ENCODE data around the gene RBM44.
A peak's percentile ranks its signal among the peaks of the same experiment; 100 is the strongest.

DNA sequence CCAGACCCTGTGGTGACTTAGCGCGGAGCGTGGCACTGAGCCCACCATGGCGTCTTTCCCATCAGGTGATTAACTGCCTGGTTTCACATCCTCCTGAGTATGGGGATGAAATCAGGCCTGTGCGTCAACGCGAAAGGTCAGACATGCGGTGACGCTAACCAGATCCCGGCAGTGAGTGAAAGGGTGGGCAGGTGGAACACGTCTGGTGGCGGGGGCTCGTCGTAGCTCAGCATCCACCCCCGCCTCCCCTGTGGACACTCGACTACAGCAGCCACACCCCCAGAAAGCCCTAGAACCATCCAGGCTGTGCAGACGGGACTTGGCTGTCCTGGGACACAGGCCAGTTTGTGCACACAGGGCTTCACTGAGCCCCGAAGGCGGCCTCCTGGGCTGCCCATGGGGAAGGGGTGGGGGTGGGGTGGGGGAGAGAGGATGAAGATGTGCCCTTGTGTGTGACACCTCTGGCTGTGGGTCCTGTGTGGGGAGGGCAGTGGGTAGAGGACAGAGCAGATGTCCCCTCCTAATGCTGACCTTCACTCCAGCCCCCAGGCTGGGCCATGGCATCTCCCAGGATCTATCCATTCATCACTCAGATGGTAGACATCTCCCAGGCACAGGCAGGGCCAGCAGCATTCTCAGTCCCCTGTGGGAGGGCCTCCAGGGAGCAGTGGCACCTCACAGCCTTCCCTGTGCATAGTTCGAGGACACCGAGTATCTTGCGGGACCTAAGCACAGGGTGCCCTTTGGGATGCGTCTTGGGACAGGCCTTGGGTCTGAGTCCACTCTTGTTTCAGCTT lies 88.3 kb downstream of the RBM44 start:
- TF ChIP-seq, protein P1, sequence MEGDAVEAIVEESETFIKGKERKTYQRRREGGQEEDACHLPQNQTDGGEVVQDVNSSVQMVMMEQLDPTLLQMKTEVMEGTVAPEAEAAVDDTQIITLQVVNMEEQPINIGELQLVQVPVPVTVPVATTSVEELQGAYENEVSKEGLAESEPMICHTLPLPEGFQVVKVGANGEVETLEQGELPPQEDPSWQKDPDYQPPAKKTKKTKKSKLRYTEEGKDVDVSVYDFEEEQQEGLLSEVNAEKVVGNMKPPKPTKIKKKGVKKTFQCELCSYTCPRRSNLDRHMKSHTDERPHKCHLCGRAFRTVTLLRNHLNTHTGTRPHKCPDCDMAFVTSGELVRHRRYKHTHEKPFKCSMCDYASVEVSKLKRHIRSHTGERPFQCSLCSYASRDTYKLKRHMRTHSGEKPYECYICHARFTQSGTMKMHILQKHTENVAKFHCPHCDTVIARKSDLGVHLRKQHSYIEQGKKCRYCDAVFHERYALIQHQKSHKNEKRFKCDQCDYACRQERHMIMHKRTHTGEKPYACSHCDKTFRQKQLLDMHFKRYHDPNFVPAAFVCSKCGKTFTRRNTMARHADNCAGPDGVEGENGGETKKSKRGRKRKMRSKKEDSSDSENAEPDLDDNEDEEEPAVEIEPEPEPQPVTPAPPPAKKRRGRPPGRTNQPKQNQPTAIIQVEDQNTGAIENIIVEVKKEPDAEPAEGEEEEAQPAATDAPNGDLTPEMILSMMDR (IDR thresholded peaks at IDR 0.05) = no peak
- TF ChIP-seq POLR2AphosphoS5 (IDR thresholded peaks at IDR 0.05) (peak; percentile 100), EP300 (IDR thresholded peaks at IDR 0.05) (peak; percentile 99), POLR2A (IDR thresholded peaks at IDR 0.05) (peak; percentile 9 to 11)
